CD4-positive, CD25-positive, alpha-beta regulatory T cell (primary cell): Measurements from ENCODE around the gene FRMPD4. TPM values are rescaled to one million over a fixed set of nuclear protein-coding genes. Genes with fewer than 3 reads are reported as not detected.

Experiments
- ATAC-seq, 2 donors: fragments of 150-1000 bp; cut with Tn5 transposase; one replicate each; pipeline ENCODE4 v1.10.0; 2021; ENCODE audit warnings: low read depth in 2 of 2, moderate number of reproducible peaks in 2 of 2, moderate library complexity in 1 of 2
- DNase-seq, 3 donors: peaks; one replicate each; pipeline versions ENCODE4 v3.0.0 to v3.0.0-alpha.2; 2012 to 2022; ENCODE audit warnings: mixed read lengths in 1 of 3
- H3K27ac ChIP-seq: one replicate; pipeline ENCODE4 v1.7.0; 2013; ENCODE audit warnings: mild to moderate bottlenecking, low read length; ENCODE audit not compliant: insufficient read depth, poor library complexity, severe bottlenecking
- H3K27me3 ChIP-seq: one replicate; pipeline ENCODE4 v1.7.0; 2013; ENCODE audit warnings: low read length; ENCODE audit not compliant: control insufficient read depth, insufficient read depth
- H3K36me3 ChIP-seq: one replicate; pipeline ENCODE4 v1.7.0; 2013; ENCODE audit warnings: mild to moderate bottlenecking, low read length, moderate library complexity; ENCODE audit not compliant: control insufficient read depth, insufficient read depth
- H3K4me1 ChIP-seq: 2 replicates; pipeline ENCODE4 v1.7.0; 2013; ENCODE audit warnings: mild to moderate bottlenecking, low read length; ENCODE audit not compliant: insufficient read depth, control insufficient read depth, poor library complexity, severe bottlenecking
- H3K4me3 ChIP-seq: one replicate; pipeline ENCODE4 v1.7.0; 2013; ENCODE audit warnings: low read depth, mild to moderate bottlenecking, low read length, moderate library complexity
- H3K9me3 ChIP-seq, 2 experiments: 1 replicate in 1 of 2; 2 replicates in 1 of 2; pipeline ENCODE4 v1.7.0; 2013; ENCODE audit warnings: low read length in 2 of 2, mild to moderate bottlenecking in 1 of 2, moderate library complexity in 1 of 2; ENCODE audit not compliant: control insufficient read depth in 2 of 2
- H3K27ac Mint-ChIP-seq, 3 donors: one replicate each; pipeline ENCODE4 v1.8.0; 2020 to 2022; ENCODE audit warnings: mild to moderate bottlenecking in 3 of 3, mixed read lengths in 3 of 3, moderate library complexity in 2 of 3
- H3K27me3 Mint-ChIP-seq: one replicate; pipeline ENCODE4 v1.8.0; 2022; ENCODE audit warnings: mild to moderate bottlenecking, mixed read lengths
- H3K36me3 Mint-ChIP-seq: one replicate; pipeline ENCODE4 v1.8.0; 2020; ENCODE audit warnings: mixed read lengths
- H3K4me1 Mint-ChIP-seq, 4 donors: one replicate each; pipeline ENCODE4 v1.8.0; 2020 to 2022; ENCODE audit warnings: mixed read lengths in 4 of 4, mild to moderate bottlenecking in 1 of 4
- H3K4me3 Mint-ChIP-seq, 4 donors: one replicate each; pipeline ENCODE4 v1.8.0; 2020 to 2022; ENCODE audit warnings: mild to moderate bottlenecking in 4 of 4, mixed read lengths in 4 of 4, moderate library complexity in 3 of 4
- H3K9me3 Mint-ChIP-seq, 7 donors: one replicate each; pipeline ENCODE4 v1.8.0; 2020 to 2022; ENCODE audit warnings: mixed read lengths in 7 of 7, mild to moderate bottlenecking in 3 of 7, moderate library complexity in 2 of 7
- polyA plus RNA-seq, 4 donors: library from polyadenylated mRNA; unstranded; fragments of 300-500 nt; fragmentation: Illumina TruSeq; gene quantifications; one replicate each; pipeline ENCODE4 v1.2.3, GENCODE V29; 2021
- total RNA-seq: library from RNA; stranded (reverse); gene quantifications from one replicate; pipeline ENCODE4 v1.2.3, GENCODE V29; 2022

FRMPD4 gene
- total and polyA plus RNA-seq, 5 donors from 2014 or later: not detected

GRCh38 chrX:12421918-12422317, 283.6 kb downstream of the FRMPD4 start:
- Histone ChIP-seq H3K9me3 (no peaks in the 10 kb centered on the region), H3K27ac (no peak overlapping the region), H3K27me3 (no peaks in the 10 kb centered on the region), H3K4me1 (no peaks in the 10 kb centered on the region), H3K36me3 (no peaks in the 10 kb centered on the region), H3K4me3 (no peak overlapping the region)
- H3K4me3 Mint-ChIP-seq: no peak overlapping the region
- no peaks in the 10 kb centered on the region for H3K27me3 Mint-ChIP-seq
- no peak for DNase-seq
- ATAC-seq: no peak
- H3K36me3 Mint-ChIP-seq: no peaks in the 10 kb centered on the region
- no peaks in the 10 kb centered on the region for H3K4me1 Mint-ChIP-seq
- peaks cover 0 to 2% (median 0%) of the 10 kb centered on the region in 7 donors for H3K9me3 Mint-ChIP-seq
- no peak overlapping the region for H3K27ac Mint-ChIP-seq

DNA sequence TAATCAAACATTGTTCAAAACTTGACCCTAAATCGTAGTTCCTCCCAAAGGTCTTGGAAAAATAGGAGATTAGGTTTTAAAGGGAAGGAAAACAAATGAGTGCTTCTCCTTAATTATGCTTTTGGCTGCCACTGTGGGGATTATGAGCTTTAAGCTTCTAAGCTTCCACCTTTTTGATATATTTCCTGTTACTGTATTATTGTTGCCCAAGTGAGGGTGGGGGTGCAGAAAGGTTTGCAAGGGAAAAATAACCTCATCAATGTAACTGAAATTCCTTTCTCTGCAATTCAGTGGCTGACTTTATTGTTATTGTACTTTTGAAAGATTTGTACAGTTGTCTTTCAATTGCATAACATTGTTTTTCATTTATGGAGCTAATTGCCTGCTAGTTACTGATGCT, 285.1 kb downstream of the FRMPD4 start:
- no peak overlapping the region for H3K4me3 Mint-ChIP-seq
- Histone ChIP-seq H3K27me3 (no peaks in the 10 kb centered on the region), H3K36me3 (no peaks in the 10 kb centered on the region), H3K4me3 (no peak overlapping the region), H3K9me3 (no peaks in the 10 kb centered on the region), H3K27ac (no peak overlapping the region), H3K4me1 (no peaks in the 10 kb centered on the region)
- no peak for ATAC-seq
- H3K36me3 Mint-ChIP-seq: no peaks in the 10 kb centered on the region
- H3K4me1 Mint-ChIP-seq: no peaks in the 10 kb centered on the region
- no peaks in the 10 kb centered on the region for H3K27me3 Mint-ChIP-seq
- no peak overlapping the region for H3K27ac Mint-ChIP-seq
- peaks cover 0 to 2% (median 0%) of the 10 kb centered on the region in 7 donors for H3K9me3 Mint-ChIP-seq
- DNase-seq: no peak

DNA sequence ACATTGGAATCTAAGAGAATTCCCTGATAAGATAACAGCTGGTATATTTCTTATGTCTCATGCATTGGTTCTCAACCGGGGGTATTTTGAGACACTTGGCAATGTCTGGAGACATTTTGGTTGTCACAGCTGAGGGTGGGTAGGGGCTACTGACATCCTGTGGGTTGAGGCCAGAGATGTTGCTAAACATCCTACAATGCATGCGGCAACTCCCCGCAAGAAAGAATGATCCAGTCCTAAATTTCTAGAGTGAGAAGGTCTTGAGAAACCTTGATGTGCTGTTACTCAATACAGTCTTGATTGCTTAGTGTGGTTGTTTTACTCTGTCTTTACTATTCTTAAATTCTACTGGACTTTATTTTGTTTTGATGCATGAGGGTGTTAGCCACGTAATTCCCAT, 287.2 kb downstream of the FRMPD4 start:
- H3K4me3 Mint-ChIP-seq: no peak overlapping the region

GRCh38 chrX:12426420-12426819, 288.1 kb downstream of the FRMPD4 start:
- Mint-ChIP-seq H3K27me3 (no peaks in the 10 kb centered on the region), H3K36me3 (no peaks in the 10 kb centered on the region), H3K27ac (no peak overlapping the region), H3K4me3 (no peak overlapping the region), H3K9me3 (peaks cover 0 to 6% (median 0%) of the 10 kb centered on the region in 7 donors), H3K4me1 (no peaks in the 10 kb centered on the region)
- Histone ChIP-seq H3K27ac (no peak overlapping the region), H3K4me1 (no peaks in the 10 kb centered on the region), H3K4me3 (no peak overlapping the region), H3K27me3 (no peaks in the 10 kb centered on the region), H3K9me3 (no peaks in the 10 kb centered on the region), H3K36me3 (no peaks in the 10 kb centered on the region)
- ATAC-seq (no peak), DNase-seq (no peak)

More for the DNA sequence above, 287.2 kb downstream of the FRMPD4 start:
- no peaks in the 10 kb centered on the region for H3K27me3 ChIP-seq
- no peak for ATAC-seq
- H3K27me3 Mint-ChIP-seq: no peaks in the 10 kb centered on the region
- no peaks in the 10 kb centered on the region for H3K36me3 Mint-ChIP-seq
- H3K9me3 Mint-ChIP-seq: peaks cover 0 to 6% (median 0%) of the 10 kb centered on the region in 7 donors
- H3K27ac ChIP-seq: no peak overlapping the region
- no peaks in the 10 kb centered on the region for H3K36me3 ChIP-seq
- H3K4me1 Mint-ChIP-seq: no peaks in the 10 kb centered on the region
- H3K9me3 ChIP-seq: no peaks in the 10 kb centered on the region
- no peak for DNase-seq
- H3K27ac Mint-ChIP-seq: no peak overlapping the region
- no peak overlapping the region for H3K4me3 ChIP-seq
- no peaks in the 10 kb centered on the region for H3K4me1 ChIP-seq

DNA sequence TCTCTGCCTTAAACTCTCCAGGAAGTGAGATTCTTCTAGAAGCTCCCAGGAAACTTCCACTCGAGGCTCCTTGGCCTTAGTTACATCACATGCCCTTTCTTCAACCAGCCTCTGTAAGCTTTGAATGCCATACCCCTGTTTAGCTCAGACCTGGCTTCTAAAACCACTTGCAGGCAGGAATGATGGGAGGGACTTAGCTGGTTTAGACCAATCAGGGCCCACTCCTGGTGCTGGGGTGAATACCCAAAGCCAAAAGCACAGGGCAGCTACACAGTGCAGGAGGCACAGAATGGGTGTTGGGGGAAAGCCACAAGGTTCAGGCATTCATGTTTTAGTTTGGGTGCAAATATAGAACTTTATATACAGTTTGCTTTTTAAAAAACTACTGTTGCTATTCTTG, 296.2 kb downstream of the FRMPD4 start:
- Histone ChIP-seq H3K27me3 (no peaks in the 10 kb centered on the region), H3K4me1 (no peaks in the 10 kb centered on the region), H3K36me3 (no peaks in the 10 kb centered on the region), H3K9me3 (no peaks in the 10 kb centered on the region), H3K4me3 (no peak overlapping the region), H3K27ac (no peak overlapping the region)
- DNase-seq (no peak), ATAC-seq (no peak)
- H3K9me3 Mint-ChIP-seq: peaks cover 0 to 2% (median 0%) of the 10 kb centered on the region in 7 donors
- no peaks in the 10 kb centered on the region for H3K4me1 Mint-ChIP-seq
- no peaks in the 10 kb centered on the region for H3K36me3 Mint-ChIP-seq
- no peak overlapping the region for H3K4me3 Mint-ChIP-seq
- H3K27ac Mint-ChIP-seq: no peak overlapping the region
- H3K27me3 Mint-ChIP-seq: peaks cover 4% of the 10 kb centered on the region

- Mint-ChIP-seq H3K27ac (no peak overlapping the region), H3K9me3 (peaks cover 0 to 4% (median 0%) of the 10 kb centered on the region in 7 donors), H3K36me3 (no peaks in the 10 kb centered on the region), H3K4me3 (no peak overlapping the region), H3K4me1 (no peaks in the 10 kb centered on the region), H3K27me3 (peaks cover 7% of the 10 kb centered on the region)
- Histone ChIP-seq H3K27me3 (no peaks in the 10 kb centered on the region), H3K27ac (no peak overlapping the region), H3K36me3 (no peaks in the 10 kb centered on the region), H3K4me1 (no peaks in the 10 kb centered on the region), H3K4me3 (no peak overlapping the region), H3K9me3 (no peaks in the 10 kb centered on the region)
- ATAC-seq: no peak
- no peak for DNase-seq
Observed at GRCh38 chrX:12439416-12439815, 301.1 kb downstream of the FRMPD4 start.

- Histone ChIP-seq H3K27ac (no peak overlapping the region), H3K4me1 (no peaks in the 10 kb centered on the region), H3K9me3 (no peaks in the 10 kb centered on the region), H3K27me3 (no peaks in the 10 kb centered on the region), H3K4me3 (no peak overlapping the region), H3K36me3 (no peaks in the 10 kb centered on the region)
- Mint-ChIP-seq H3K4me1 (no peaks in the 10 kb centered on the region), H3K4me3 (no peak overlapping the region), H3K9me3 (peaks cover 0 to 4% (median 1%) of the 10 kb centered on the region in 7 donors), H3K27me3 (peaks cover 7% of the 10 kb centered on the region), H3K36me3 (no peaks in the 10 kb centered on the region), H3K27ac (no peak overlapping the region)
- no peak for ATAC-seq
- no peak for DNase-seq
Observed at GRCh38 chrX:12440246-12440645, 302.0 kb downstream of the FRMPD4 start.

- DNase-seq (no peak), ATAC-seq (no peak)
- H3K36me3 Mint-ChIP-seq: no peaks in the 10 kb centered on the region
- no peaks in the 10 kb centered on the region for H3K36me3 ChIP-seq
- H3K27me3 Mint-ChIP-seq: peaks cover 7% of the 10 kb centered on the region
- no peaks in the 10 kb centered on the region for H3K4me1 Mint-ChIP-seq
- no peak overlapping the region for H3K4me3 Mint-ChIP-seq
- no peak overlapping the region for H3K27ac ChIP-seq
- no peak overlapping the region for H3K4me3 ChIP-seq
- no peaks in the 10 kb centered on the region for H3K9me3 ChIP-seq
- peaks cover 0 to 4% (median 1%) of the 10 kb centered on the region in 7 donors for H3K9me3 Mint-ChIP-seq
- no peaks in the 10 kb centered on the region for H3K27me3 ChIP-seq
- no peak overlapping the region for H3K27ac Mint-ChIP-seq
- H3K4me1 ChIP-seq: no peaks in the 10 kb centered on the region
Observed at GRCh38 chrX:12441381-12442128, 303.3 kb downstream of the FRMPD4 start.
